Adipocyte (in vitro differentiated cells): ENCODE measurements around the gene FIBP.
A peak's percentile ranks its signal among the peaks of the same experiment; 100 is the strongest.
"Not testable (repeated sequence)": the region's sequence is repeated elsewhere in the genome, so short reads cannot be mapped to it uniquely, and the experiment has no call there.

Source experiments
- DNase-seq: peaks from one replicate; pipeline ENCODE4 v3.0.0-alpha.2; 2015; ENCODE audit warnings: low read depth
- H3K27me3 ChIP-seq: replicated peaks from 2 replicates; pipeline ENCODE4 v1.7.0; 2013; ENCODE audit warnings: mild to moderate bottlenecking, low read length, moderate library complexity; ENCODE audit not compliant: control insufficient read depth, insufficient read depth
- H3K36me3 ChIP-seq: 2 replicates; pipeline ENCODE4 v1.7.0; 2013; ENCODE audit warnings: low read length, mild to moderate bottlenecking, moderate library complexity; ENCODE audit not compliant: control insufficient read depth, insufficient read depth, severe bottlenecking
- H3K4me1 ChIP-seq: 2 replicates; pipeline ENCODE4 v1.7.0; 2013; ENCODE audit warnings: mild to moderate bottlenecking, low read length, moderate library complexity; ENCODE audit not compliant: control insufficient read depth, insufficient read depth
- H3K4me3 ChIP-seq: 2 replicates; pipeline ENCODE4 v1.7.0; 2013; ENCODE audit warnings: mild to moderate bottlenecking, low read length, moderate library complexity
- H3K9ac ChIP-seq: 2 replicates; pipeline ENCODE4 v1.7.0; 2013; ENCODE audit warnings: mild to moderate bottlenecking, low read length, moderate library complexity
- H3K9me3 ChIP-seq: 2 replicates; pipeline ENCODE4 v1.7.0; 2013; ENCODE audit warnings: mild to moderate bottlenecking, low read length, moderate library complexity; ENCODE audit not compliant: control insufficient read depth

Gene FIBP

DNA sequence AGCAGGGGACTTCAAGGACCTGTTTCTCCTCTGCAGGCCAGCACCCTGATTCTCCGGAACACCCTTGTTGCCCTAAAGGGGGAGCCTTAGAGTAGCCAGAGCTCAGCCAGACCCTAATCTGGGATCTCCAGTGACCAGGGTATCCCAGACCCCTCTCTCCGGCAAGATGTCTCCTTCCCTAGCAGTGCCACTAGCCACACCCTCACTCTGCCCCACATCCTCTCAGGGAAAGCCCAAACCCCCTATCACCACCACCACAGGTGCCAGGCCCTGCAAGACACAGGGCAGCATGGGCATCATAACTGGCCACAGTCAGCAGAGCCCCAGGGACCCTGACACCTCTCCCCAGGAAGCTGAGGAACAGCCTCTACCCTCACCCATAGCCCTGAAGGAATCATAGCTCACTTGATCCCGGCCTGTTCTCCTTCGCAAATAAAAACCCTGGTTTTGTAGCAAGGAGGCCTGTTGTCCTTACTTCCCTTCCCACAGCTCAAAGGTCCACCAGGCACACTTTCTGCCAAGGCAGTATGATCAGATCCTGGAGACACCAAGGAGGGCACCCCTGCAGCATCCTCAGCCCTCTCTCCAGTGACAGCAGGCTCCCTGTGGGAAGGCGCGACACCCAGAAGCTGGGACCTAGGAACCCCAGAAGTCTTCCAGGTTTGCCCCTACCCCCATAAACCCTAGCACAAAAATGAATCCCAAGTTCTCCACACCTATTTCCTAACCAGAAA, 34.9 kb downstream of the FIBP start:
- Histone ChIP-seq H3K4me1 (peaks cover 19% of the 10 kb centered on the region), H3K9ac (peak overlapping the region; percentile 59), H3K36me3 (peaks cover 51% of the 10 kb centered on the region), H3K27me3 (no peaks in the 10 kb centered on the region), H3K4me3 (no peak overlapping the region), H3K9me3 (no peaks in the 10 kb centered on the region)
- no peak for DNase-seq

DNA sequence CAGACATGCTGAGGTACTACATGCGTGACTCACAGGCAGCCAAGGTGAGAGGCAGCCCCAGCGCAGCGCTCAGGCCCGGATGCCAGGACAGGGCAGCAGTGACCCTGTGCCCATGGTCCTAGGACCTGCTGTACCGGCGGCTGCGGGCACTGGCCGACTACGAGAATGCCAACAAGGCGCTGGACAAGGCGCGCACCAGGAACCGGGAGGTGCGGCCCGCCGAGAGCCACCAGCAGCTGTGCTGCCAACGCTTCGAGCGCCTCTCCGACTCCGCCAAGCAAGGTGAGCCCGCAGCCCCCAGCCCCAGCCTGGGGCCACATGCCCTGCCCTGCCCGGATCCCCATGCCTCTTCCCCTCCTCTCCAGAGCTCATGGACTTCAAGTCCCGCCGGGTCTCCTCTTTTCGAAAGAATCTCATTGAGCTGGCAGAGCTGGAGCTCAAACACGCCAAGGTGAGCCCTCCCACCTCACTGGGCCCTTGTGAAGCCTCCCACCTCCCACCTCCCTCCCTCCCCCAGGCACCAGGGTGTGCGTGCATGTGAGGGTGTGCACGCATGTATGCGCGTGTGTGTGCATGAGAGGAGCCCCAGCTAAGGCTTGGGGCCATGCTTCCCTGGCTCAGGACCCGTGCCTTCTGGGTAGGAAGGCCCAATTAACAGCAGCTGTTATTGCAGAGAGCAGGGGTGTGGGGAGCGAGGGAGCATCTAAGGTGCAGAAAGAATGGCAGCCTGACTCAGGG, 35.6 kb downstream of the FIBP start:
- Histone ChIP-seq H3K4me1 (peaks cover 18% of the 10 kb centered on the region), H3K9me3 (no peaks in the 10 kb centered on the region), H3K4me3 (no peak overlapping the region), H3K9ac (peak overlapping the region; percentile 25), H3K27me3 (no peaks in the 10 kb centered on the region), H3K36me3 (peaks cover 51% of the 10 kb centered on the region)
- DNase-seq: no peak

DNA sequence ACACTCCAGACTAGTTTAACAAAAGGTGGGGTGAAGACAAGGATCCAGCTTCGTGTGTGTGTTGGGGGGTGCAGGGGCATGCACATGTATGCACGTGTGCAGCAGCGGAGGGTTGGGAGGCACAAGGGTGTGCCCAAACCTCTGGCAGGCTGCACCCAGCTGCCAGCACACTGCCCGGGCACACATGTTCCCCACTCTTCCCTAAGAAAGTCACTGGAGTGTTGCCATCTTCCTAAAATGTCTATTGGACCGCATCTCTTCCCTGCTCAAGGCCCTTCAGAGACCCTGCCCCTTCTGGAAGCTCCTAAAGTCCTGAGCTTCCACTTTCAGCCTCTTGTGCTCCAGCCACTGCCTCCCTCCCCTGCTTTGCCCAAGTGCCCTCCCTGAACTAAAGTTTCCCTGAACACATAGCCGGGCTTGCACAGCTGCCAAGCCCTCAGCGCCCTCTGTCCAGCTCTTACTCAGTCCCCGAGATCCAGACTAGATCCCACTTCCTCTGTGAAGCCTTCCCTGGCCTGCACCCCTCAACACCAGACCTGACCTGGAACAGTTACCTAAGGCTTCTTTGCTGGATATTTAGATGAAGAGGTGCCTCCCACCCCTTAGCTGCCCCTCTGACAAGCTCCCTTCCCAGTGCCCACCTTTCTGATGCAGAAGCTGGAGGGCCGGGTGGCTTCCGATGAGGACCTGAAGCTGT, 36.3 kb downstream of the FIBP start:
- Histone ChIP-seq H3K4me3 (no peak overlapping the region), H3K36me3 (peaks cover 51% of the 10 kb centered on the region), H3K9ac (no peak overlapping the region), H3K27me3 (no peaks in the 10 kb centered on the region), H3K9me3 (no peaks in the 10 kb centered on the region), H3K4me1 (peaks cover 18% of the 10 kb centered on the region)
- no peak for DNase-seq

DNA sequence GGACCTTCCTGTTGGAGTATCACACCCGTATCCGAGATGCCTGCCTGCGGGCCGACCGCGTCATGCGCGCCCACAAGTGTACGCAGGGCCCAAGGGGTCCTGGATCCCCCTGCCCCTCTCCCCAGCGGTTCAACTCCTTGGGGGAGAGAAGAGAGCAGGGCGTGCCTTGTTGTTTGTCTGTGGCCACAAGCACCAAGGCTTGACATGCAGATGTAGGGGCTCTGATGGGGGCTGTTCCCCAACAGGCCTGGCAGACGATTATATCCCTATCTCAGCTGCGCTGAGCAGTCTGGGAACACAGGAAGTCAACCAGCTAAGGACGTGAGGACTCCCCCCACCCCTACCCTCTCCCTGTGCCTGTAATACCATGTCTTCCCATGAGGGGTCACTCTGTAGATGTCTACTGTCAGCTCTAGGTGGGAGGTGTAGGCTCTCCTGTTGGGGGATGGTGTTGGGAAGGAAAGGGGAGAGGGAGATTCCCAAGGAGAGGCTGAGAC, 37.1 kb downstream of the FIBP start:
- DNase-seq: no peak
- Histone ChIP-seq H3K9me3 (no peaks in the 10 kb centered on the region), H3K27me3 (no peaks in the 10 kb centered on the region), H3K36me3 (peaks cover 51% of the 10 kb centered on the region), H3K4me1 (peaks cover 14% of the 10 kb centered on the region), H3K4me3 (no peak overlapping the region), H3K9ac (no peak overlapping the region)

DNA sequence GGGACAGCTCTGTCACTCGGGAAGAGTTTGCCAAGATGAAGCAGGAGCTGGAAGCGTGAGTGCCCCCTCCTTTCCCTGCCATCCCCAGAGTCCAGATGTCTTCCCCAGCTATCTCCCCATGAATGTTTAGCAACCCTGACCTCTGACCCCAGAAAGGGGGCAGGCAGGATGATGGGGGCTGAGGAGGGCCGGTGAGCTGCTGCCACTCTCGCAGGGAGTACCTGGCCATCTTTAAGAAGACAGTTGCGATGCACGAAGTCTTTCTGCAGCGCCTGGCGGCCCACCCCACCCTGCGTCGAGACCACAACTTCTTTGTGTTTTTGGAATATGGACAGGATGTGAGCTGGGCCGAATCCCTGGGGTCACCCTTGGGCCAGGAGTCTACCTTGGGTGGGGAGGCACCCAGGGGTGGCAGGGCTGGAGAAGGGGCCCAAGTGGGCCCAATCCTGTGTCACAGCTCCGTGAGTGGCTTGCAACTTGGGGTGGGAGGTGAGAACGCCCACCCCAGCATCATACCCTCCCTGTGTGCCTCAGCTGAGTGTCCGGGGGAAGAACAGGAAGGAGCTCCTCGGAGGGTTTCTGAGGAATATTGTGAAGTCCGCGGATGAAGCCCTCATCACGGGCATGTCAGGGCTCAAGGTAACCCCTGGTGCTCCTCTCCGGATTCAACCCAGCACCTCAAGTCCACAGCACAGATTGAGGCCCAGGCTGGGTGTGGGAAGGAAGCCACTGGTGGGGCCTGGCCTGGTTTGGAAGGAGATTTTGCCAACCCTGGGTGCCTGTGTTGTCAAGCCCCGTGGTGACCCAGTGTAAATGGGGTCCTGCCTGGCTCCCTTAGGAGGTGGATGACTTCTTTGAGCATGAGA, 37.8 kb downstream of the FIBP start:
- peaks cover 45% of the 10 kb centered on the region for H3K36me3 ChIP-seq
- no peaks in the 10 kb centered on the region for H3K27me3 ChIP-seq
- peaks cover 7% of the 10 kb centered on the region for H3K4me1 ChIP-seq
- H3K4me3 ChIP-seq: no peak overlapping the region
- no peak overlapping the region for H3K9ac ChIP-seq
- no peak for DNase-seq
- H3K9me3 ChIP-seq: no peaks in the 10 kb centered on the region

DNA sequence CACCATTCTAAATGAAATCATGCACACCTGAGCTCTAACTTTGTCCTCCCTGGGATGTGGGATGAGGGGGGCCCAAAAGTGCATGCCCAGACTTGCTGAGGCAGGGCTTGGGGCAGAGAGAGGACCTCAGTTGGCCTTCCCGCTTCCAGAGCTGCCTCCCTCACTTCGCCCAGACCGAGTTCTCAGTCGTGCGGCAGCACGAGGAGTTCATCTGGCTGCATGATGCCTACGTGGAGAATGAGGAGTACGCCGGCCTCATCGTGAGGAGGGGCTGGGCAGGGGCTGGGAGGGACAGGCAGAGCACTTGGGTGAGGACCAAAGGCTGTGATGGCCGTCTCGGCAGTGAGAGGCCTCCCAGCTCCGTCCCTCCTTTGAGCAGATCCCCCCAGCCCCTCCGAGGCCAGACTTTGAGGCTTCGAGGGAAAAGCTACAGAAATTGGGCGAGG, 38.5 kb downstream of the FIBP start:
- no peak for DNase-seq
- H3K4me3 ChIP-seq: no peak overlapping the region
- peaks cover 38% of the 10 kb centered on the region for H3K36me3 ChIP-seq
- no peaks in the 10 kb centered on the region for H3K27me3 ChIP-seq
- H3K9ac ChIP-seq: no peak overlapping the region
- peaks cover 5% of the 10 kb centered on the region for H3K4me1 ChIP-seq
- no peaks in the 10 kb centered on the region for H3K9me3 ChIP-seq

DNA sequence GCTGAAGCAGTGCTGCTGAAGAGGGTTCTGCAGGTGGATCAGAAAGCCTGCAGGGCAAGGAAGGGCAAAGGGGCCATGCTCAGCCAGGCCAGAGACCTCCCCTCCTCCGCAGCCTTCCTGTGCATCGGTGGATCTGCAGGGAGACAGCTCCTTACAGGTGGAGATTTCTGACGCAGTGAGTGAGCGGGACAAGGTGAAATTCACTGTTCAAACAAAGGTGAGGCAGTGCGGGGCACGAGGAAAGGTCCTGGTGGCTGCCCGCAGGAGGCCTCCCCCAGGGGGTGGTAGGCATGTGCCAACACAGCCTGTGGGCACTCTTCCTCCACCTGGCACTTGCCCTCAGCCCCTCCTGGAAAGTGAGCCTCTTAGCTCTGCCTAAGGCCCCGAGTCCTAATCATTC, 38.9 kb downstream of the FIBP start:
- DNase-seq: no peak
- no peak overlapping the region for H3K9ac ChIP-seq
- H3K4me1 ChIP-seq: peaks cover 3% of the 10 kb centered on the region
- no peaks in the 10 kb centered on the region for H3K27me3 ChIP-seq
- peaks cover 34% of the 10 kb centered on the region for H3K36me3 ChIP-seq
- no peak overlapping the region for H3K4me3 ChIP-seq
- no peaks in the 10 kb centered on the region for H3K9me3 ChIP-seq

DNA sequence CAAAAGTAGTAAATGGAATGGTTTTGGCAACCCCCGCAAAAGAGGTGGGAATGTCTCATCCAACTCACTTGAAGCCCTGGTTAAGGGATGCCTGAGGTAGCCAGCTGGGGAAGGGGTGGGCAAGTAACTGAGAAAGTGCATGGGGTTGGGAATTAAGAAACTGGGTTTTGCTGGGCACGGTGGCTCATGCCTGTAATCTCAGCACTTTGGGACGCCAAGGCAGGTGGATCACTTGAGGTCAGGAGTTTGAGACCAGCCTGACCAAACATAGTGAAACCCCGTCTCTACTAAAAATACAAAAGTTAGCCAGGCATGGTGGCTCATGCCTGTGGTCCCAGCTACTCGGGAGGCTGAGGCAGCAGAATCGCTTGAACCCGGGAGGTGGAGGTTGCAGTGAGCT, 39.6 kb downstream of the FIBP start:
- DNase-seq, H3K27me3 ChIP-seq, H3K9me3 ChIP-seq, H3K9ac ChIP-seq, H3K4me1 ChIP-seq, H3K4me3 ChIP-seq: not testable (repeated sequence)
- peaks cover 27% of the 10 kb centered on the region for H3K36me3 ChIP-seq

DNA sequence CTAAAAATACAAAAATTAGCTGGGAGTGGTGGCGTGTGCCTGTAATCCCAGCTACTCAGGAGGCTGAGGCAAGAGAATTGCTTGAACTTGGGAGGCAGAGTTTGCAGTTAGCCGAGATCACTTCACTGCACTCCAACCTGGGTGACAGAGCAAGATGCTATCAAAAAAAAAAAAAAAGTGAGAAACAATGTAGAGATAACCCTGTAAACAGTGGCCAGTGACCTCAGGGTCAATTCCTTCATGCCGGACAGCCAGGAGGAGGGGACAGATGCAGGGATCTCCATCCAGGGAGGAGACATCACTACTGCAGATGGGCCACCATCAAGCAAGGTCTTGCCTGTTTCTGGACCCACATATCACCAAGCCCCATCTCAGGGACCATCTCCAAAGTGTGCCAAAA, 40.5 kb downstream of the FIBP start:
- Histone ChIP-seq H3K9ac (no peak overlapping the region), H3K4me1 (no peaks in the 10 kb centered on the region), H3K27me3 (no peaks in the 10 kb centered on the region), H3K36me3 (peaks cover 18% of the 10 kb centered on the region), H3K4me3 (no peak overlapping the region), H3K9me3 (no peaks in the 10 kb centered on the region)
- DNase-seq: no peak

DNA sequence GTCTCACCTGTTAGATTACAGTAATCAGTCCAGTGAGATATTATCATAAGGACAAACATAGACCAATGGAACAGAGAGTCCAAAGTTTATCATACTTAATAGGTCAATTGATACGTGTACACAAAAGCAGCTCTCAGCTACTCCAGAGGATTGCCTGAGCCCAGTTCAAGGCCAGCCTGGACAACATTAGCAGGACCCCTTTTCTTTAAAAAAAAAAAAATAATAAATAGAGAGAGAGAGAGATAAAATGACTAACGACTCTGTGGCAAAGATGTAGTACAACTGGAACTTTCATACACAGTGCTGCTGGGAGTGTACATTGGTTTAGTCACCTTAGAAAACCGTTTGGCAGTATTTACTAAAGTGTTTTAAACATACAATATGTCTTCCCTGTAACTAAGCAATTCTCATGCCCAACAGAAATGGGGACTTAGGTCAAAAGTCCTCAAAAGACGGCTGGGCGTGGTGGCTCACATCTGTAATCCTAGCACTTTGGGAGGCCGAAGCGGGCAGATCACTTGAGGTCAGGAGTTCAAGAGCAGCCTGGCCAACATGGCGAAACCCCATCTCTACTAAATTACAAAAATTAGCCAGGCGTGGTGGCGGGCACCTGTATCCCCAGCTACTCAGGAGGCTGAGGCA, 43.9 kb downstream of the FIBP start:
- no peaks in the 10 kb centered on the region for H3K36me3 ChIP-seq
- DNase-seq: no peak
- no peaks in the 10 kb centered on the region for H3K4me1 ChIP-seq
- H3K4me3 ChIP-seq: no peak overlapping the region
- H3K9me3 ChIP-seq: no peaks in the 10 kb centered on the region
- H3K27me3 ChIP-seq: no peaks in the 10 kb centered on the region
- no peak overlapping the region for H3K9ac ChIP-seq
